ENCODE results near the gene METTL14. TPM values are rescaled to one million over a fixed set of nuclear protein-coding genes. Genes with fewer than 3 reads are reported as not detected.

The METTL14 gene
- total and polyA plus RNA-seq, 2 donors (not counting 1 experiment from before 2014, with no cell fraction given), result 8.0 to 74.8 TPM

- no peak overlapping the region for H2AFZ ChIP-seq (ENCODE audit: insufficient read depth, low read depth, low read length, poor library complexity, severe bottlenecking)
- ChIA-PET POLR2A (no interaction called here), CTCF (interaction anchor here (1.1 to 2.0 kb wide), 4 partner anchors 26 to 145 kb away, joined by 3 to 4 read pairs (median 4); no protein-coding TSS in a partner anchor)
- TF ChIP-seq EZH2 (IDR thresholded peaks at IDR 0.05; ENCODE audit: borderline replicate concordance, insufficient read depth, low read depth, low read length, poor library complexity, severe bottlenecking), result no peak
- no peak for TF ChIP-seq CTCF (IDR thresholded peaks at IDR 0.05)
- no peak overlapping the region for H3K9ac ChIP-seq (ENCODE audit: low read length)
- no peak overlapping the region for H3K4me2 ChIP-seq (replicated peaks; ENCODE audit: low read depth, low read length, poor library complexity, severe bottlenecking)
- peaks cover 0 to 5% of the 10 kb centered on the region in 2 experiments for H3K36me3 ChIP-seq (replicated peaks in 1 of 2; ENCODE audit: control extremely low read depth in 1 of 2, control insufficient read depth in 1 of 2, extremely low read depth in 1 of 2, insufficient read depth in 2 of 2, low read length in 1 of 2)
- no peaks in the 10 kb centered on the region for H3K27me3 ChIP-seq (replicated peaks in 1 of 4; ENCODE audit: control extremely low read depth in 1 of 4, control insufficient read depth in 3 of 4, insufficient read depth in 4 of 4, low read length in 3 of 4)
- Mint-ChIP-seq H3K9me3 (ENCODE audit: insufficient read depth) (no peaks in the 10 kb centered on the region), H3K27me3 (no peaks in the 10 kb centered on the region), H3K4me1 (no peaks in the 10 kb centered on the region), H3K27ac (no peak overlapping the region), H3K4me3 (no peak overlapping the region)
- H3K4me3 ChIP-seq (ENCODE audit: control extremely low read depth in 1 of 5, extremely low read depth in 1 of 5, insufficient read depth in 1 of 5, low read depth in 2 of 5, low read length in 4 of 5), result no peak overlapping the region
- no peaks in the 10 kb centered on the region for H3K9me3 ChIP-seq (ENCODE audit: control extremely low read depth in 1 of 3, control insufficient read depth in 2 of 3, insufficient read depth in 1 of 3, low read length in 2 of 3)
- intact Hi-C loops (cut with micrococcal nuclease), result no loop called here
- H3K27ac ChIP-seq (ENCODE audit: low read length in 2 of 2), result no peak overlapping the region
- DNase-seq, result no peak
- WGBS (ENCODE audit: insufficient coverage), result 50% methylated on average over 1 of the region's 3 CpGs
- no peaks in the 10 kb centered on the region for H3K4me1 ChIP-seq (ENCODE audit: control insufficient read depth in 2 of 2, insufficient read depth in 2 of 2, low read length in 2 of 2)
- no peaks in the 10 kb centered on the region for H4K20me1 ChIP-seq (ENCODE audit: control insufficient read depth, insufficient read depth, low read length, poor library complexity, severe bottlenecking)
- ATAC-seq (ENCODE audit: low read depth), result no peak
- H3K79me2 ChIP-seq (ENCODE audit: control insufficient read depth, insufficient read depth, low read length), result no peaks in the 10 kb centered on the region
Measured at GRCh38 chr4:118745357-118745756, 60.2 kb downstream of the METTL14 start.

- TF ChIP-seq CTCF (IDR thresholded peaks at IDR 0.05), result no peak
- TF ChIP-seq EZH2 (IDR thresholded peaks at IDR 0.05; ENCODE audit: borderline replicate concordance, insufficient read depth, low read depth, low read length, poor library complexity, severe bottlenecking), result no peak
- H3K36me3 ChIP-seq (replicated peaks in 1 of 2; ENCODE audit: control extremely low read depth in 1 of 2, control insufficient read depth in 1 of 2, extremely low read depth in 1 of 2, insufficient read depth in 2 of 2, low read length in 1 of 2), result peaks cover 0 to 10% of the 10 kb centered on the region in 2 experiments
- CTCF ChIA-PET, result interaction anchor here (0.7 to 2.0 kb wide), 5 partner anchors 8 to 882 kb away, joined by 3 to 4 read pairs (median 3); partner anchors contain the start of gene PDE5A
- intact Hi-C loops (cut with micrococcal nuclease), result no loop called here
- H3K27ac ChIP-seq (ENCODE audit: low read length in 2 of 2), result no peak overlapping the region
- H3K79me2 ChIP-seq (ENCODE audit: control insufficient read depth, insufficient read depth, low read length), result no peaks in the 10 kb centered on the region
- no peak overlapping the region for H3K9ac ChIP-seq (ENCODE audit: low read length)
- POLR2A ChIA-PET, result no interaction called here
- no peaks in the 10 kb centered on the region for H3K4me1 ChIP-seq (ENCODE audit: control insufficient read depth in 2 of 2, insufficient read depth in 2 of 2, low read length in 2 of 2)
- WGBS (ENCODE audit: insufficient coverage), result 89% methylated on average over 1 of the region's 2 CpGs
- no peaks in the 10 kb centered on the region for H4K20me1 ChIP-seq (ENCODE audit: control insufficient read depth, insufficient read depth, low read length, poor library complexity, severe bottlenecking)
- H3K4me3 ChIP-seq (ENCODE audit: control extremely low read depth in 1 of 5, extremely low read depth in 1 of 5, insufficient read depth in 1 of 5, low read depth in 2 of 5, low read length in 4 of 5), result no peak overlapping the region
- H2AFZ ChIP-seq (ENCODE audit: insufficient read depth, low read depth, low read length, poor library complexity, severe bottlenecking), result no peak overlapping the region
- ATAC-seq (ENCODE audit: low read depth) (no peak), DNase-seq (no peak)
- Mint-ChIP-seq H3K4me3 (no peak overlapping the region), H3K27me3 (no peaks in the 10 kb centered on the region), H3K4me1 (no peaks in the 10 kb centered on the region), H3K27ac (no peak overlapping the region), H3K9me3 (ENCODE audit: insufficient read depth) (no peaks in the 10 kb centered on the region)
- no peaks in the 10 kb centered on the region for H3K27me3 ChIP-seq (replicated peaks in 1 of 4; ENCODE audit: control extremely low read depth in 1 of 4, control insufficient read depth in 3 of 4, insufficient read depth in 4 of 4, low read length in 3 of 4)
- H3K4me2 ChIP-seq (replicated peaks; ENCODE audit: low read depth, low read length, poor library complexity, severe bottlenecking), result no peak overlapping the region
- H3K9me3 ChIP-seq (ENCODE audit: control extremely low read depth in 1 of 3, control insufficient read depth in 2 of 3, insufficient read depth in 1 of 3, low read length in 2 of 3), result no peaks in the 10 kb centered on the region
Measured at GRCh38 chr4:118746251-118746919, 61.2 kb downstream of the METTL14 start.

Data from B cell (primary cell).